GM12878 (cell line): ENCODE measurements around the gene ATXN1. TPM values are rescaled to one million over a fixed set of nuclear protein-coding genes. Genes with fewer than 3 reads are reported as not detected.

Experiments used
- ATAC-seq: fragments of 200-7000 bp; cut with Tn5 transposase; 3 replicates; pipeline ENCODE4 v1.9.1; 2020; ENCODE audit warnings: mild to moderate bottlenecking, moderate library complexity
- BruUV-seq: library from RNA; stranded (reverse); fragments of 400-500 nt; replicated peaks from 2 replicates; lab custom pipeline; 2021; lab: Mats Ljungman, UMichigan
- CTCF ChIA-PET: fragments of 300-600 bp; sonication (Branson Sonifier 250); formaldehyde crosslinking; extraction: SDS; loops from one replicate; lab custom pipeline; 2021; ENCODE audit warnings: inconsistent platforms; lab: Yijun Ruan, JAX
- POLR2A ChIA-PET: fragments of 350-600 bp; formaldehyde crosslinking; extraction: SDS; loops from one replicate; lab custom pipeline; 2021; ENCODE audit warnings: inconsistent platforms; lab: Charles Lee
- RAD21 ChIA-PET: fragments of 300-600 bp; sonication (Branson Sonifier 250); formaldehyde crosslinking; loops from one replicate; lab custom pipeline; 2023; ENCODE audit warnings: antibody characterized with exemption; ENCODE audit not compliant: unreplicated experiment; lab: Charles Lee
- SMC1A ChIA-PET: fragments of 300-600 bp; sonication (Branson Sonifier 250); formaldehyde crosslinking; loops from one replicate; lab custom pipeline; 2023; ENCODE audit not compliant: unreplicated experiment, uncharacterized antibody; lab: Charles Lee
- DNase-seq: peaks from one replicate; pipeline ENCODE4 v3.0.0-alpha.2; 2011; ENCODE audit warnings: low read depth, low spot score
- FAIRE-seq: peaks from 3 replicates; lab custom pipeline; 2011; peaks lifted over from hg19 to GRCh38; lab: Jason Lieb, UNC
- H2AFZ ChIP-seq: 2 replicates; pipeline ENCODE4 v1.6.0; 2011; ENCODE audit warnings: low read depth, low read length, control low read depth; ENCODE audit not compliant: control insufficient read depth
- H3K27ac ChIP-seq: 2 replicates; pipeline ENCODE4 v1.5.1; 2011; ENCODE audit warnings: control low read depth; ENCODE audit not compliant: control insufficient read depth, insufficient read depth
- H3K27me3 ChIP-seq, 2 experiments: replicated peaks in 1 of 2; 2 replicates each; pipeline versions ENCODE4 v1.6.0 to v1.6.1; 2011; ENCODE audit warnings: low read length in 1 of 2; ENCODE audit not compliant: control insufficient read depth in 2 of 2, insufficient read depth in 2 of 2
- H3K36me3 ChIP-seq, 2 experiments: 2 replicates each; pipeline ENCODE4 v1.5.1; 2011; ENCODE audit warnings: low read length in 1 of 2; ENCODE audit not compliant: control insufficient read depth in 2 of 2, insufficient read depth in 2 of 2
- H3K4me1 ChIP-seq: 2 replicates; pipeline ENCODE4 v1.6.1; 2011; ENCODE audit warnings: mild to moderate bottlenecking, low read length, moderate library complexity, mixed read lengths; ENCODE audit not compliant: control insufficient read depth, insufficient read depth
- H3K4me2 ChIP-seq: 2 replicates; pipeline ENCODE4 v1.6.0; 2011; ENCODE audit warnings: control low read depth; ENCODE audit not compliant: control insufficient read depth, insufficient read depth
- H3K4me3 ChIP-seq: fragments of 200-600 bp; sonication (generic); 2 replicates; pipeline ENCODE4 v1.5.1; 2016
- H3K79me2 ChIP-seq: 2 replicates; pipeline ENCODE4 v1.6.0; 2011; ENCODE audit warnings: low read length; ENCODE audit not compliant: control insufficient read depth, insufficient read depth
- H3K9ac ChIP-seq: 2 replicates; pipeline ENCODE4 v1.8.0; 2011; ENCODE audit warnings: low read length, control low read depth, mixed read lengths; ENCODE audit not compliant: control insufficient read depth, insufficient read depth
- H3K9me3 ChIP-seq: replicated peaks from 3 replicates; pipeline ENCODE4 v1.5.1; 2011; ENCODE audit warnings: mild to moderate bottlenecking, low read length; ENCODE audit not compliant: control insufficient read depth, insufficient read depth
- H4K20me1 ChIP-seq: 2 replicates; pipeline ENCODE4 v1.6.0; 2011; ENCODE audit not compliant: control insufficient read depth, insufficient read depth
- IRF4 ChIP-seq: IDR thresholded peaks from 2 replicates; pipeline ENCODE4 v1.6.1; 2011; ENCODE audit warnings: low read depth, low read length
- JUND ChIP-seq: IDR thresholded peaks from 2 replicates; pipeline ENCODE4 v1.6.1; 2012; ENCODE audit warnings: low read depth, mild to moderate bottlenecking, low read length, improper control_type of control experiment, moderate library complexity
- MTA3 ChIP-seq: IDR thresholded peaks from 2 replicates; pipeline ENCODE4 v1.6.1; 2012; ENCODE audit warnings: low read length, inconsistent platforms, borderline replicate concordance
- PML ChIP-seq: IDR thresholded peaks from 2 replicates; pipeline ENCODE4 v1.6.1; 2012; ENCODE audit warnings: low read length, inconsistent platforms
- RFX5 ChIP-seq: IDR thresholded peaks from 2 replicates; pipeline ENCODE4 v1.6.1; 2011; ENCODE audit warnings: low read depth, low read length, improper control_type of control experiment
- SREBF1 ChIP-seq: IDR thresholded peaks from 2 replicates; pipeline ENCODE4 v1.6.1; 2012; ENCODE audit warnings: mild to moderate bottlenecking, low read length
- SRF ChIP-seq, 2 experiments: IDR thresholded peaks; 2 replicates each; pipeline ENCODE4 v1.6.1; 2011; ENCODE audit warnings: low read depth in 2 of 2, low read length in 2 of 2, mild to moderate bottlenecking in 1 of 2, moderate library complexity in 1 of 2
- TAF1 ChIP-seq: IDR thresholded peaks from 2 replicates; pipeline ENCODE4 v1.6.1; 2011; ENCODE audit warnings: mild to moderate bottlenecking, low read depth, low read length, borderline replicate concordance
- YY1 ChIP-seq: IDR thresholded peaks from 2 replicates; pipeline ENCODE4 v1.6.1; 2011; ENCODE audit warnings: low read depth, mild to moderate bottlenecking, low read length
- ZNF592 ChIP-seq: fragments of 450-650 bp; IDR thresholded peaks from 2 replicates; pipeline ENCODE4 v1.6.1; 2017; ENCODE audit warnings: mild to moderate bottlenecking, moderate library complexity
- WGBS: methylation state at CpG from one replicate; pipeline ENCODE4 v1.1.6; 2016; ENCODE audit warnings: low lambda C conversion rate; ENCODE audit not compliant: insufficient replicate concordance, insufficient coverage; ENCODE audit errors: missing lambda C conversion rate; 5-methylcytosine and 5-hydroxymethylcytosine counted together
- in situ Hi-C: fragments of 300-500 bp; cut with MboI; formaldehyde crosslinking; loops from 9 replicates; pipeline ENCODE4 v1.14.3; 2018; ENCODE audit warnings: mixed read lengths
- intact Hi-C: fragments of 100-400 bp; cut with micrococcal nuclease; formaldehyde crosslinking; loops from one replicate; pipeline ENCODE4 v1.14.2; 2022; ENCODE audit not compliant: unreplicated experiment
- polyA plus RNA-seq, 11 experiments: library from polyadenylated mRNA; depleted of rRNA in 4 of 11; unstranded in 6 of 11; stranded (reverse) in 5 of 11; fragments of >200 nt; fragmentation: Nextera tagmentation in 4 of 11; fragmentation: Illumina TruSeq in 1 of 11; extraction: Ambion mirVana in 4 of 11; extraction: Trizol in 1 of 11; gene quantifications; 1 replicate in 1 of 11; 2 replicates in 10 of 11; pipeline versions ENCODE4 v1.2.1 to v1.2.3, GENCODE V29; 2011 to 2016; ENCODE audit warnings: inconsistent platforms in 2 of 11, missing spikeins in 2 of 11, low read depth in 1 of 11
- total RNA-seq, 4 experiments: library from RNA; depleted of rRNA in 3 of 4; stranded (reverse); fragments of >200 nt in 3 of 4; fragmentation: Illumina TruSeq in 1 of 4; extraction: Trizol in 1 of 4; gene quantifications; 2 replicates each; pipeline versions ENCODE4 v1.2.1 to v1.2.3, GENCODE V29; 2013 to 2021

Gene ATXN1
- total and polyA plus RNA-seq, 10 of the 15 experiments (the other 5 are each of a cell fraction or from before 2014, with no cell fraction given), result 12.2 to 51.2 (median 20.5) TPM

GRCh38 chr6:16370943-16371342, 390.3 kb downstream of the ATXN1 start (continued):
- no peak for TF ChIP-seq ZNF592
- no peak for TF ChIP-seq YY1

DNA sequence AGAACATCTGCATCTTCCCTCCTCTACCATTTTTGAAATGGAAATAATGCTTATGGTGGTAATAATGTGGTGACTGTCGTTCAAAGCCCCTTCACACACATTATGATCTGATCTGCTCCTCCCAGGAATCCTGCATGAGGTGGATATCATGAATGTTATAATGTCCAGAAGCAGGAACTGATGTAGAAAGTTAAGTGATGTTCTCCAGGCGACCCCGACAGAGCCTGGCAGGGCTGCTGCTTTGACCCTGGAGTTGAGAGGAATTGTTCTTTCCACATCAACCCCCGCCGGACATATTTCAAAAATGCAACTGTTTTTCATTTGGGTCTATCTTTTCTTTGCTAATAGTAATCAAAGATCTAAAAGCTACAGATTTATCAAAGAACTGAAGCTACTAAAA, 391.3 kb downstream of the ATXN1 start:
- H3K27me3 ChIP-seq, result no peaks in the 10 kb centered on the region
- intact Hi-C loops, result no loop called here
- ChIA-PET RAD21 (interaction anchor here (0.7 to 2.9 kb wide), 7 partner anchors 34 to 394 kb away, joined by 3 to 13 read pairs (median 5); no protein-coding TSS in a partner anchor), POLR2A (interaction anchor here (0.9 to 1.2 kb wide), 2 partner anchors 23 to 44 kb away, joined by 3 read pairs; no protein-coding TSS in a partner anchor), CTCF (interaction anchor here (0.6 to 1.6 kb wide), 9 partner anchors 10 to 393 kb away, joined by 3 to 10 read pairs (median 3); no protein-coding TSS in a partner anchor), SMC1A (interaction anchor here (0.8 to 3.0 kb wide), 19 partner anchors 8 to 394 kb away, joined by 3 to 18 read pairs (median 5); no protein-coding TSS in a partner anchor)
- WGBS, result 68% methylated on average over 5 of the region's 5 CpGs
- no peak overlapping the region for H3K27ac ChIP-seq
- H2AFZ ChIP-seq, result no peak overlapping the region
- H4K20me1 ChIP-seq, result no peaks in the 10 kb centered on the region
- peaks cover 0 to 1% of the 10 kb centered on the region in 2 experiments; a peak in 3 of 4 replicates for H3K36me3 ChIP-seq
- H3K4me3 ChIP-seq, result no peak overlapping the region
- H3K9me3 ChIP-seq, result peaks cover 2% of the 10 kb centered on the region; the same call in 2 of the 3 replicates
- H3K4me1 ChIP-seq, result peaks cover 7% of the 10 kb centered on the region
- in situ Hi-C loops, result no loop called here
- H3K79me2 ChIP-seq, result peaks cover 2% of the 10 kb centered on the region; the same call in 1 of the 2 replicates
- ATAC-seq (no peak), FAIRE-seq (no peak), DNase-seq (no peak)
- no peak overlapping the region for H3K4me2 ChIP-seq
- TF ChIP-seq ZNF592 (no peak), PML (no peak), RFX5 (no peak), TAF1 (no peak), JUND (no peak), MTA3 (no peak), SRF (IDR thresholded peaks at IDR 0.05; ENCODE audit: low read depth in 2 of 2, low read length in 2 of 2) (no peak), SREBF1 (no peak), IRF4 (no peak)
- no peak overlapping the region for H3K9ac ChIP-seq
- no TSS peak for BruUV-seq
